ENCODE results near the gene EAPP. TPM values are rescaled to one million over a fixed set of nuclear protein-coding genes. Genes with fewer than 3 reads are reported as not detected.

Gene EAPP
- total RNA-seq, 4 donors from 2014 or later: 45.2 to 68.7 (median 57.6) TPM

DNA sequence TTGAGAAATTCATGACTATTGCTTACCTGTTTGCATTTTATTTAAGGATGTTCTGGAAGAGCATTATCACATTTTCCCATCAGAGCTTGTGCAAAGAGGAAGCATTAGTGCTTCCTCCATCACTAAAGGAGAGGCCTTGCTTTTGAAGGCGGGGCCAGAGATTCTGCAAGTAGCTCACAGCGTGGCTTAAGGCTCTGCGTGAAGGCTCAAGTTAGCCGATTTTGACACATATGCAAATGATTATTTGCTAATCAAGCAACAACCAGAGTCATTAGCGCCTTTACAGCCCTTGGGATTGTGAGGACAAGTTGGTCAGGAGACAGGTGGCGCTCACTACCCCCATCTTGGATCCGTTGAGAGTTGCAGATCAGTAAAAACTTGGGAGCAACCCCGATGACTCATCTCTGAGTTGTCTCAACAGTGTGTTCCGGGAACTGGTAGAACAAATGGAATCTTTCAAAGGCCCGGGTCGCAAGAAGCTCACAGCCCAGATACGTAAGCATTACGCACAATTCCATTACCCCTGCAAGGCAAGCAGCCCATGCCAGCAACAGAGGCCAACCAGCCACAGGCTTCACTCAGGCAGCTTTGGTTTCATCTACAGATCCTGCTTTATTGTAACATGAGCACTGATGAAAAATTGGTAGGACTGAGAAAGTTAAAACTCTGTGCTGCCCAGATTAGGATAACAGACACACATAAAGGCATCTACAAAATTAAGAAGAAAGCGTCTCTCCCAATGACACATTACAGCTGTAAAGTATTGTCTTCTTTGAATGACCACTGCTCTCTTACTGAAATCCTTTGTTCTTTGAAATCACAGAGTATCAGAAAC lies 42.6 kb downstream of the EAPP start:
- 54 to 64% methylated on average over 14 of the region's 14 CpGs for WGBS, 2 donors
- peaks cover 0 to 15% of the 10 kb centered on the region in 2 donors for H3K4me1 ChIP-seq
- no peak for TF ChIP-seq POLR2A (IDR thresholded peaks at IDR 0.05)
- no peak overlapping the region for H3K4me3 ChIP-seq (replicated peaks in 1 of 3)
- H3K27ac ChIP-seq: peak overlapping the region in 2 of 3 donors; percentile 52 to 54
- DNase-seq: peak; percentile 17 to 22
- H3K36me3 ChIP-seq: no peaks in the 10 kb centered on the region
- intact Hi-C loops (cut with DNase I): no loop called here
- H3K9me3 ChIP-seq: no peaks in the 10 kb centered on the region
- no peaks in the 10 kb centered on the region for H3K27me3 ChIP-seq

DNA sequence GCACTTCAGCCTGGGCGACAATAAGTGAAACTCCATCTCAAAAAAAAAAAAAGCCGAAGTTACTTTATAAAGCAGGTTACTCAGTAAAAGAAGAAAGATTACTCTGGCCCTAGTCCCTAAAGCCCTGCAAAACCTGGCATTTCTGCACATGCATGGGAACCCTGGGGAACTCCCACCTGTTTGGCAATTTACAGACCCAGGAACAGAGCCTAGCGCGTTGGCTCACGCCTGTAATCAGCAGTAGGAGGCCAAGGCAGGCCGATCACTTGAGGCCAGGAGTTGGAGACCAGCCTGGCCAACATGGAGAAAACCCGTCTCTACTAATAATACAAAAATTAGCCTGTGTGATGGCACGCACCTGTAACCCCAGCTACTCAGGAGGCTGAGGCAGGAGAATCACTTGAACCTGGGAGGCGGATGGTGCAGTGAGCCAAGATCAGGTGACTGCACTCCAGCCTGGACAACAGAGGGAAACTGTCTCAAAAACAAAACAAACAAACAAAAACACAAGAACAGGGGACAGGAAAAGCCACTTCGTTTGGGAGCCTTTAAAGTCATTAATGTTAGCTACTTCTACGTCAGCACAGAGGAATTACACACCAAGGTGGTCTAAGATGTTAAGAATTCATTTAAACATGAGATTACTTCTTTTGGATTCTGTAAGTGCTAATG lies 43.4 kb downstream of the EAPP start:
- H3K27ac ChIP-seq: peak overlapping the region in 2 of 3 donors; percentile 41 to 51
- H3K36me3 ChIP-seq: no peaks in the 10 kb centered on the region
- WGBS, 2 donors: 84 to 95% methylated on average over 11 of the region's 11 CpGs
- peaks cover 0 to 15% of the 10 kb centered on the region in 2 donors for H3K4me1 ChIP-seq
- DNase-seq: no peak
- no peak overlapping the region for H3K4me3 ChIP-seq (replicated peaks in 1 of 3)
- TF ChIP-seq, protein P1, sequence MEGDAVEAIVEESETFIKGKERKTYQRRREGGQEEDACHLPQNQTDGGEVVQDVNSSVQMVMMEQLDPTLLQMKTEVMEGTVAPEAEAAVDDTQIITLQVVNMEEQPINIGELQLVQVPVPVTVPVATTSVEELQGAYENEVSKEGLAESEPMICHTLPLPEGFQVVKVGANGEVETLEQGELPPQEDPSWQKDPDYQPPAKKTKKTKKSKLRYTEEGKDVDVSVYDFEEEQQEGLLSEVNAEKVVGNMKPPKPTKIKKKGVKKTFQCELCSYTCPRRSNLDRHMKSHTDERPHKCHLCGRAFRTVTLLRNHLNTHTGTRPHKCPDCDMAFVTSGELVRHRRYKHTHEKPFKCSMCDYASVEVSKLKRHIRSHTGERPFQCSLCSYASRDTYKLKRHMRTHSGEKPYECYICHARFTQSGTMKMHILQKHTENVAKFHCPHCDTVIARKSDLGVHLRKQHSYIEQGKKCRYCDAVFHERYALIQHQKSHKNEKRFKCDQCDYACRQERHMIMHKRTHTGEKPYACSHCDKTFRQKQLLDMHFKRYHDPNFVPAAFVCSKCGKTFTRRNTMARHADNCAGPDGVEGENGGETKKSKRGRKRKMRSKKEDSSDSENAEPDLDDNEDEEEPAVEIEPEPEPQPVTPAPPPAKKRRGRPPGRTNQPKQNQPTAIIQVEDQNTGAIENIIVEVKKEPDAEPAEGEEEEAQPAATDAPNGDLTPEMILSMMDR (IDR thresholded peaks at IDR 0.05): no peak
- no peak for TF ChIP-seq POLR2A (IDR thresholded peaks at IDR 0.05)
- intact Hi-C loops (cut with DNase I): no loop called here
- H3K27me3 ChIP-seq: no peaks in the 10 kb centered on the region
- no peaks in the 10 kb centered on the region for H3K9me3 ChIP-seq

DNA sequence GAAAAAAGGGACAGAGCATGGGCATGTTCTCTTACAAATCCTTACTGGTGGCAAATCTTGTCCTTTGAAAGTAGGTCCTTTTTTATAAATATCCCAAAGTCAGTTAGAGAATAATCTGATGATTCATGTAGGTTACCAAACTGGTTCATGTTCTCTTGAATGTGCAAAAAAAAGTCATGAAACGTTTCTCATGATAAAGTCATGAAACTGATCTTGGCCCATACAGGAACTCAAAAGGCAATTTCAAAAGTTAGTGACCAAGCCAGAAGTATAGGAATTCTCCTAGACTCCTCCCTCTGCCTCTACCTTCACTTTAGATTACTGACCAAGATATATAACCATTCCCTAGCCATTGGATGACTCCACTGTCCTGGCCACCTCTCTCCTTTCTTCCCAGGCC lies 50.2 kb downstream of the EAPP start:
- H3K4me3 ChIP-seq (replicated peaks in 1 of 3): no peak overlapping the region
- H3K36me3 ChIP-seq: no peaks in the 10 kb centered on the region
- H3K27ac ChIP-seq: no peak overlapping the region
- intact Hi-C loops (cut with DNase I): no loop called here
- no peaks in the 10 kb centered on the region for H3K9me3 ChIP-seq
- TF ChIP-seq, protein P1 (IDR thresholded peaks at IDR 0.05): no peak
- TF ChIP-seq POLR2A (IDR thresholded peaks at IDR 0.05): no peak
- H3K4me1 ChIP-seq: no peaks in the 10 kb centered on the region
- no peak for DNase-seq
- no peaks in the 10 kb centered on the region for H3K27me3 ChIP-seq
- 66 to 73% methylated on average over 1 of the region's 1 CpG for WGBS, 2 donors

DNA sequence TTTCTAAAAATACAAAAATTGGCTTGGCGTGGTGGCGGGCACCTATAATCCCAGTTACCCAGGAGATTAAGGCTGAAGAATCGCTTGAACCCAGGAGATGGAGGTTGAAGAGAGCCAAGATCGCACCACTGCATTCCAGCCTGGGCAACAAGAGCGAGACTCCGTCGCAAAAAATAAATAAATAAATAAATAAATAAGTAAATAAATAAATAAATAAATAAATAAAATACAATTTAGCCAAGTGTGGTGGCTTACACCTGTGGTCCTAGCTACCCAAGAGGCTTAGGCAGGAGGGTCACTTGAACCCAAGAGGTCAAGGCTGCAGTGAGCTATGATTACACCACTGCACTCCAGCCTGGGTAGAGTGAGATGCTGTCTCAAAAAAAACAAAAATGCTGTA lies 51.0 kb downstream of the EAPP start:
- Histone ChIP-seq H3K27me3 (no peaks in the 10 kb centered on the region), H3K36me3 (no peaks in the 10 kb centered on the region), H3K4me3 (replicated peaks in 1 of 3) (no peak overlapping the region), H3K4me1 (no peaks in the 10 kb centered on the region), H3K27ac (no peak overlapping the region), H3K9me3 (no peaks in the 10 kb centered on the region)
- TF ChIP-seq, protein P1 (IDR thresholded peaks at IDR 0.05): no peak
- no peak for TF ChIP-seq POLR2A (IDR thresholded peaks at IDR 0.05)
- WGBS, 2 donors: 96 to 99% methylated on average over 7 of the region's 7 CpGs
- intact Hi-C loops (cut with DNase I): no loop called here
- no peak for DNase-seq

DNA sequence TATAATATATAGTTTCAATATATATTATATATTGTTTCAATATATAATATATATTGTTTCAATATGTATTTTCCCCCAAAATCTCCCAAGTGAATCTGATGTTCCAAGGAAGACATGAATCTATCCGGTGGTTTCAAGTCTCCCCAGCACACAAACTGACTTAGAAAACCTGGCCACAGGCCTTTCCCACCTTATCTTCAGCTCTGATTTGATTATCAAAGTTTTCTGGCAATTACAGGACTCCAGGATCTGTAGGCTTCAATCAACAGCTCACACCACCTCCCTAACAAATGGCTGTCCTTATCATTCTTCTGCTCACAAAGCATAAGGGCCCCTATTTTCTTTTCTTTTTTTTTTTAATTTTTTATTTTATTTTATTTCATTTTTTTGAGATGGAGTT lies 54.8 kb downstream of the EAPP start:
- Histone ChIP-seq H3K27ac (no peak overlapping the region), H3K27me3 (no peaks in the 10 kb centered on the region), H3K4me3 (replicated peaks in 1 of 3) (no peak overlapping the region), H3K9me3 (no peaks in the 10 kb centered on the region), H3K4me1 (no peaks in the 10 kb centered on the region), H3K36me3 (no peaks in the 10 kb centered on the region)
- DNase-seq: no peak
- 94% methylated on average over 1 of the region's 1 CpG for WGBS, 2 donors
- intact Hi-C loops (cut with DNase I): no loop called here
- TF ChIP-seq, protein P1 (IDR thresholded peaks at IDR 0.05): no peak
- no peak for TF ChIP-seq POLR2A (IDR thresholded peaks at IDR 0.05)
